GM19043 (cell line): ENCODE data around the gene SRL.

Experiments used
- ATAC-seq: cut with Tn5 transposase; IDR thresholded peaks from one replicate; pipeline ENCODE4 v1.9.1; 2021; ENCODE audit warnings: low read depth; ENCODE audit not compliant: unreplicated experiment

The SRL gene

GRCh38 chr16:4204521-4204920 is 37.4 kb downstream of the SRL start:
- no peak for ATAC-seq

- ATAC-seq = no peak
Measured at GRCh38 chr16:4203748-4204147, 38.1 kb downstream of the SRL start.

- no peak for ATAC-seq
Measured at GRCh38 chr16:4202615-4203345, 39.1 kb downstream of the SRL start.

DNA sequence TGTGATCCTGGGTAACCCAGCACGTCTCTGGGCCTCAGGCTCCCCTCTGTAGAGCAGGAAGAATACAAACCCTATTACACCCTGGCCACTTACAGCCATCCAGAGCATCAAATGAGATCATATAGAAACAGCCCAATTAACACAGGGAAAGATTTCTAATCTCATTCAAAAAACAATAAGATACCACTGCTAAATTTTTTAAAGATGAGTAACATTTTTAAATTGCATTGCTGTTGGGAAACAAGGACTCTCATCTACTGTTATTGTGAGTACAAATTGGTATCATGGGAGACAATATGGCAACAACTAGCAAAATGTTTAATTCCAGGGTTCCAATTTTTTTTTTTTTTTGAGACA is 41.1 kb downstream of the SRL start:
- ATAC-seq = no peak

DNA sequence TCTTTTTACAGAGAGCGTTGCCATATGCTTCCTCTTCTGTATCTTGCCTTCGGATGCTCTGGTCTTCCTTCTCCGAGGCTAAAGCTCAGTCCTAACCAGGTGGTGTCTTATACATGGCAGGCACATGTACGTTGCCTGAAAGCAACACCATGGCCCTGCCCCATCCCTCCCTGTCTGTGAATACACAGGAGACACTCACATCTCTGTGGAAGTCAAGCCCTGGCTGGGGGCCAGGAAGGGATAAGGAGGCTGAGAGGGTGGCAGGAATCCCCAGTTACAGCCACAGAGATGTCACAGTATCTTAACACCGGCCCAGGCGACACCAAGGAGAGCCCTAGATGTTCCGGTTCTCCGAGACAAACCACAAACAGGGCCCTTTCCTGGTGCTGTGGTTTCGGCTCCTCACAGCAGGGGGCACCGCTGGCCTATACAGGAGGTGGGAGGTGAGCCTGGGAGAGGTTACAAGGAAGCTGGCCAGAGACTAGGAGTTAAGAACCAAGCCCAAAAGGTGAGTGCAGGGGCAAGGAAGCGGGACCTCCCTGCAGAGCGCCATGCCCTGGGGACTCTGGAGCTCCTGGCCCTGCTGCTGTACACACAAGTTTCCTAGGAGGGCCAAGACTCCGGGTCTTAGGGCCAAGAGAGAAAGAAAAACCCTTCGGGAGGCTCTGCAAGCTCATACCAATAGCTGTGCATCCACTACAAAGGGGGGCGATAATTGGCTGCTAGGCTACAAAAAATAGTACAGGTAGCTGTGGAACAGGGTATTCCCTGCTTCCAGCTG is 41.7 kb downstream of the SRL start:
- ATAC-seq = no peak

DNA sequence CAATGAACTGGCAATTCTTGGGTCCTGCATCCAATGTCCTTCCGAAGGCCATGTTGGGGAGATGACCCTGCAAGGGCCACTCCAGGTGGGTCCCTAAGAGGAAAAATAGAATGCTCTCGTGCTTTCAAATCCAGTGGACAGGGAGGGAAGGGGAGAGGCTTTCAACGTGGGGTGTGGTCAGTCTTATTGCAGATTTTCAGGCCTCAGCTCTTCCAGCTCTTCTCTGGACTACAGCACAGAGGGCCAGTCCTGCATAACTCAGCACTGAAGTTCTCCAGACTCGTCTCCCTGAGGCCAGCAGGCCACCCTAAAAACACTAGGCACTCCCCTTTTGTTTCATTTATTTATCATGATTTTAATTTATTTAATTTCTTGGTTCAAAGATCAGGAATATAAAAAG is 43.1 kb downstream of the SRL start:
- ATAC-seq = no peak

DNA sequence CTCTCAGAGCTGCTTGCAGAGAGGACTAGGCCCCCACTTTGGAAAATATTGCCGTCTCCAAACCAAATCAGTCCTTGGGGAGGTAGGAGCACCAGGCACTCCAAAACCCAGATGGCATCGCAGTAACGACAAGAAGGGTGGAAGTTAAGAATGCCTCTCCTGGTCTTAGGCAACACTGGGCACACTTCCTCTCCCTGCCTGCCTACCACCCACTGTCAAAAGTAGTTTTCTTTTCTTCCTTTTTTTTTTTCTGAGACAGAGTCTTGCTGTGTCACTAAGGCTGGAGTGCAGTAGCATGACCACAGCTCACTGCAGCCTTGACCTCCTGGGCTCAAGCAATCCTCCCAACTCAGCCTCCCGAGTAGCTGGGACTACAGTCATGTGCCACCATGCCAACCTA is 47.2 kb downstream of the SRL start:
- no peak for ATAC-seq

GRCh38 chr16:4193920-4194319 is 48.0 kb downstream of the SRL start:
- no peak for ATAC-seq

- ATAC-seq = no peak
Measured at GRCh38 chr16:4192206-4192605, 49.7 kb downstream of the SRL start.

- ATAC-seq = no peak
Measured at GRCh38 chr16:4190712-4191333, 51.1 kb downstream of the SRL start.

GRCh38 chr16:4190086-4190485 is 51.8 kb downstream of the SRL start:
- ATAC-seq = no peak

DNA sequence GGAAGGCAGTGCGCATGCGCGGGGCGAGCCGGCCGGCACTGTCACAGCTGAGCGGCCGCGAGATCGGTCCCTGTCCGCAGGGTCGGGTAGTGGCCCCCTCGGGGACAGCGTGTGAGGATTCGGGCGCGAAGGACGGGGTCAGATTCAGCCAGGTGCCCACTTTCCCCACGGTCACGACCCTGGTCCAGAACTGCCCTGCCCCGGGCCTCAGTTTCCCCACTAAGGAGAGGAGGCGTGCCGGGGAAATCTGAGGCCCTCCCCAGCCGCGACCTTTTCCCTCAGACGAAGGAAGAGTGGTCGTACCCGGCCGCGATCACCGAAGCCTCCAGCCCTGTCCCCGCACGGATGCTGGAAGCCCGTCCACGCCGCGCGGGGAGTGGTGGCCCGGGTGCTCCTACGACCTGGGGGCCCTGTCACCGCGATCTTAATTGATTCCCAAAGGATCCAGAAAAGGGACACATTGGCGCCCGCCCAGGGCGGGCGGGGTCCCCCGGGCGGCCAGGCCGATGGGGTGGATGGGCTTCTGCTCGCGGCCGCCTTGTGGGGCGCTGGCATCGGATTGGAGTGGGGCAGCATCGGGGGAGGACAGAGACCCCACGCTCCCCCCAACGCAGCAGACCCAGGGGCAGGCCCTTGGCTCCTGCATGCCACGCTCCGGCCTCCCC is 57.7 kb downstream of the SRL start:
- ATAC-seq = no peak

DNA sequence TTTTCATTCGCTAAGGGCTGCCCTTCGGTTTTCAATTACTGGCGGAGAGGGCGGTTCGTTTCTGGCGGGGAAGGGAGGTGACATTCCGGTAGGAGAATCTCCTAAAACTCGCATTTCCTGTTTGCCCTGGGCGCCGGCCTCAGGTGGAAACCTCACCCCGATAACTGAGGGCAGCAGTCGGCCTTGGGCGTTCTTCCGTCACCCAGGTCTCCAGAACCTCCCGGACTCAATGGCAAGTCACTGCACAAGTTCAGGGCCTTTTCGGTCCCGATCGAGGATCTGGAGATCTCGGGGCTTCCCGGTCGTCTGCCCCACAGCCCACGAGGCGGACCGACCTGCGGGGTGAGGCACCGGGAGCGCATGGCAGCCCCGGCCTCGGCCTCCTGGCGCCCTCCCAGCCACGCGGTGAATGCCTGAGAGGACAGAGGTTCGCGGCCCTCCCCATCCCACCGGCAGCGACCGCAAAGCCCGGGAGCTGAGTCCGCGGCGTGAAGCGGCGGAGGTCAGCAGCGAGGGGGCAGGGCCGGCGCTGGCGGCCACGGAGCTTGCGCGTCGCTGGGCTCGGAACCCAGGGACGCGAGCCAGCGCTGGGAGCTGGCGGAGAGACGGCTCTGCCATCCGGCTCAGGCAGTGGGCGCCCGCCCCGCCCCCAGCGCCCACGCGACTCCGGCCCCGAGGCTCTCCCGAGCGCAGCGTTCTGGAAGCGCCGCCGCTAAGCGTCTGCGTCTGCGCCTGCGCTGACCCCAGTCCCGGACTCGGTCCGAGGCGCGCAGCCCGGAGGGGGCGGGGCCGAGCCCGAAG is 58.4 kb downstream of the SRL start:
- ATAC-seq = peak; percentile 63

DNA sequence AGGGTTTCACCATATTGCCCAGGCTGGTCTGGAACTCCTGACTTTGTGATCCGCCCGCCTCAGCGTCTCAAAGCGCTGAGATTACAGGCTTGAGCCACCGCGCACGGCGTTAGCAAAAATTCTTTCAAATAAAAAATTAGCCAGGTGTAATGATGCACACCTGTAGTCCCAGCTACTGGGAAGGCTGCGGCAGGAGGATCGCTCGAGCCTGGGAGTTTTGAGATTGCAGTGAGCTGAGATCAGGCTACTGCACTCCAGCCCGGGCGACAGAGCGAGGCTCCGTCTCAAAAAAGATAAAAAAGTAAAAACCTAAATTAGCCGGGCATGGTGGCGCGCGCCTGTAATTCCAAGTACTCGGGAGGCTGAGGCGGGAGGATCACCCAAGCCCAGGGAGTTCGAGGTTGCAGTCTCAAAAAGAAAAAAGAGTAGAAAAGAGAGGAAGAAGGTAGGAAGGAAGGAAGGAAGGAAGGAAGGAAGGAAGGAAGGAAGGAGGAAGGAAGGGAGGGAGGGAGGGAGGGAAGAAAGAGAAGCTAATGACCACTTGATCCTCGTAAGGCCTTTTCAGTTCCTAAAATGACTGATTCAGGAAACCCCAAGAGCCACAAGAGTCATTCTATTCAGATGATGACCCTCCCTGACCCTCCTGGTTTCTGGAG is 59.2 kb downstream of the SRL start:
- ATAC-seq = peak; percentile 35

GRCh38 chr16:4180511-4180910 is 61.4 kb downstream of the SRL start:
- no peak for ATAC-seq

GRCh38 chr16:4179763-4180260 is 62.1 kb downstream of the SRL start:
- no peak for ATAC-seq

GRCh38 chr16:4179020-4179419 is 62.9 kb downstream of the SRL start:
- no peak for ATAC-seq

DNA sequence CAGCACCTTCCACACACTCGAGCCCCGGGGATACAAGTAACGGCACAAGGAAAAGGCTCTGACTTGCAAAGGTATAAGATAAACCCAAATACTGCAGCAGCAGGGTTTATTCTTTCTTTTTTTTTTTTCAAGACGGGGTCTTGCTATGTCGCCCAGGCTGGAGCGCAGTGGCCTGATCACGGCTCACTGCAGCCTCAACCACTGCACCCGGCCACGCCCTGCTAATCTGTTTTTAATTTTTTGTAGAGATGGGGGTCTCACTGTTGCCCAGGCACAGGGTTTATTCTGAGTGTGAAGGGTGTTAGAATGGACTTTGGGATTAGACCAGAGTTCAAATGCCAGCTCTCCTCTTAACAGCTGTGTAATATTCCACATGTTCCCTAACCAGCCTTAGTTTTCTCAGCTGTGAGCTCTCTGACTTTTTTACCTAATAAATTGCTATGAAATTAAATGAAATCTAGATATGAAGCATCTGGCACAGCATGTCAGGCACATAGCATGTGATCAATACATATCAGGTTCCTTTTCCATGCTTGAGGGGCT is 63.3 kb downstream of the SRL start:
- no peak for ATAC-seq

DNA sequence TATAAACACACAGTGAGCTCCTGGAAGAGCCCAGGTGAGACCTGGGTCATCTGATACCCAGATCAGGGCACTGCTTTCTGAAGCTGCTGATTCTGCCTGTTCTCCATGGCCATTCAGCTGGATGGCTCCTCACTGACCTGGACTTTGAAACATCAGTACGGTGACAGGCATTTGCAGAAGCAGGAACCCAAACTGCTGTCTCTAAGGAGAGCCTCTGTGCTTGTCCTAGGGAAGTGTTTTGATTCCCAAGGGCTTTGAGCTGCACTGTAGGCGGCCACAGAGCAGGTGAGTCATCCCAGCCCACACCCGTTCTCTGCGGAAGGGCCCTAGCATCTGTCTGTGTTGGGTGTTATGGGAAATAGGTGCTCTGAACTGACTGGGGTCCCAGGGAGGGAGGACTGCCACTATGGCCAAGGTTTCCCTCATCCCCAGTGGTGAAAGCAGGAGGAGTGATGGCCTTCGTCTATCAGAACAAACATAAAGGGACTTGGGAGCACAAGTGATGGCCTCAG is 64.9 kb downstream of the SRL start:
- ATAC-seq = peak; percentile 53
